ENCODE results near the gene GIPC1. TPM values are rescaled to one million over a fixed set of nuclear protein-coding genes. Genes with fewer than 3 reads are reported as not detected.
A peak's percentile ranks its signal among the peaks of the same experiment; 100 is the strongest.

The GIPC1 gene
- total RNA-seq, 1 donor from 2014 or later = 123 TPM

GRCh38 chr19:14502334-14503092 lies 6.6 kb upstream of the GIPC1 start:
- Mint-ChIP-seq H3K27me3 (peaks cover under 1% of the 10 kb centered on the region), H3K27ac (peak overlapping the region; percentile 100), H3K4me3 (no peak overlapping the region), H3K36me3 (no peaks in the 10 kb centered on the region), H3K4me1 (ENCODE audit: unreplicated experiment) (peaks cover 13% of the 10 kb centered on the region), H3K9me3 (no peaks in the 10 kb centered on the region)
- TF ChIP-seq CTCF (conservative IDR thresholded peaks at IDR 0.05) = no peak
- no peak for DNase-seq (ENCODE audit: extremely low spot score, unreplicated experiment)

DNA sequence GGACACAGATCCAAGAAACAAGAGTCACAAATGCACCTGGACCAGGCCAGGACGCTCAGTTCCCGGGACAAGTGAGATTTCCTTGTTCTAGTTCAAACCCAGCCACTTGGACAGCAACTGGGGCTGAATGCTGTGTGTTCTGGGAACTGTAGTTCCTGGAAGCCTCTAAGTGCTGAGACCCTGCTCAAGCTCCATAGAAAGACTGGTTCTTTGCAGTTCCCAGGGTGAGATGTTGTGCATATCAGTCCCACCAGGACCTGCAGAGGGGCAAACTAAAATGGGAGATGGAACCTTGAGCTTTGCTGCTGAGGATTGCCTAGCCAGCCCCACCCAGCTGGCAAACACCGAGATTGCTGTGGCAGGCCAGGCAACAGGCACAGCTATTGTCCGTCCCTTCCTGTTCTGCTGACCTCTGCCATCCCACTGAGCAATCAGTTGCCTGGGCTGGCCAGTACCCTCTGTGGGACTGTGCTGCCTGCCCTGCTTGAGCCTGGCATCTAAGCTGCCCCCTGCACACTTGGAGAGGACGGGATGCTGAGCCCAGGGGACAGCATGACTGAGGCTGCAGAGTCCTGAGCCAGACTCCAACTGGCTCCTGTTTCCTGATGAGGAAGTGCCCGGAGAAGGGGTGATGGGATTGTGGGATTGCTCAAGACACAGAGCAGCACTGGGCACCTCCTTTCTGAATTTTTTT lies 1.4 kb upstream of the GIPC1 start:
- peak overlapping the region; percentile 92 for H3K27ac Mint-ChIP-seq
- H3K4me1 Mint-ChIP-seq (ENCODE audit: unreplicated experiment) = peaks cover 23% of the 10 kb centered on the region
- DNase-seq (ENCODE audit: extremely low spot score, unreplicated experiment) = no peak
- no peaks in the 10 kb centered on the region for H3K27me3 Mint-ChIP-seq
- H3K36me3 Mint-ChIP-seq = peaks cover 8% of the 10 kb centered on the region
- peak overlapping the region; percentile 81 for H3K4me3 Mint-ChIP-seq
- no peak for TF ChIP-seq CTCF (conservative IDR thresholded peaks at IDR 0.05)
- no peaks in the 10 kb centered on the region for H3K9me3 Mint-ChIP-seq

DNA sequence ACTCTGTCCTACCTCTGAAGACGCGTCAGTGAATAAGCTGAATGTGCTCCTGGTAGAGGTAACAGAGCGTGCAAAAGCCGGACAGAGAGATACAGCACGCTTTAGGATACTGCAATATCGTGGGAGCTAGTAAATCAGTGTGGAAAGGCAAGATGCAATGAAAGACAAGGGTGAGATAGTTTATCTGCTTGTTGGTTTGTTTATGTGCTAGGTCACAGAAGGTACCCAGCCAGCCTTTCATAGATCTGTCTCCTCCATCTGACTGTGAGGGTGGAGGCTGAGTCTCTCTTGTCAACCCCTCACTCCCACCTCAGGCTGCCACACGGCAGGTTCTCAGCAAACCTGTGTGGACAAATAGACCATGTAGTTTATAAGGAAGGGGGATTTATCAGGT lies 904 bp upstream of the GIPC1 start:
- Mint-ChIP-seq H3K4me3 (peak overlapping the region; percentile 81), H3K9me3 (no peaks in the 10 kb centered on the region), H3K27me3 (no peaks in the 10 kb centered on the region), H3K27ac (peak overlapping the region; percentile 92), H3K4me1 (ENCODE audit: unreplicated experiment) (peaks cover 23% of the 10 kb centered on the region), H3K36me3 (peaks cover 8% of the 10 kb centered on the region)
- TF ChIP-seq CTCF (conservative IDR thresholded peaks at IDR 0.05) = no peak
- no peak for DNase-seq (ENCODE audit: extremely low spot score, unreplicated experiment)

GRCh38 chr19:14495672-14496028 lies 277 bp downstream of the GIPC1 start:
- H3K4me3 Mint-ChIP-seq = peak overlapping the region; percentile 93
- H3K36me3 Mint-ChIP-seq = peaks cover 12% of the 10 kb centered on the region
- H3K4me1 Mint-ChIP-seq (ENCODE audit: unreplicated experiment) = peaks cover 23% of the 10 kb centered on the region
- no peak for TF ChIP-seq CTCF (conservative IDR thresholded peaks at IDR 0.05)
- H3K27ac Mint-ChIP-seq = peak overlapping the region; percentile 97
- DNase-seq (ENCODE audit: extremely low spot score, unreplicated experiment) = no peak
- H3K9me3 Mint-ChIP-seq = no peaks in the 10 kb centered on the region
- H3K27me3 Mint-ChIP-seq = no peaks in the 10 kb centered on the region

GRCh38 chr19:14494910-14495671 lies 836 bp downstream of the GIPC1 start:
- H3K4me1 Mint-ChIP-seq (ENCODE audit: unreplicated experiment) = peaks cover 23% of the 10 kb centered on the region
- peak overlapping the region; percentile 93 for H3K4me3 Mint-ChIP-seq
- H3K27ac Mint-ChIP-seq = peak overlapping the region; percentile 97
- no peaks in the 10 kb centered on the region for H3K9me3 Mint-ChIP-seq
- no peak for TF ChIP-seq CTCF (conservative IDR thresholded peaks at IDR 0.05)
- peaks cover 12% of the 10 kb centered on the region for H3K36me3 Mint-ChIP-seq
- H3K27me3 Mint-ChIP-seq = no peaks in the 10 kb centered on the region
- DNase-seq (ENCODE audit: extremely low spot score, unreplicated experiment) = no peak
